ENCODE measurements around the gene ERF. TPM values are rescaled to one million over a fixed set of nuclear protein-coding genes. Genes with fewer than 3 reads are reported as not detected.

The ERF gene
- total and polyA plus RNA-seq, 2 experiments from 2014 or later: 24.4 to 47.1 TPM

DNA sequence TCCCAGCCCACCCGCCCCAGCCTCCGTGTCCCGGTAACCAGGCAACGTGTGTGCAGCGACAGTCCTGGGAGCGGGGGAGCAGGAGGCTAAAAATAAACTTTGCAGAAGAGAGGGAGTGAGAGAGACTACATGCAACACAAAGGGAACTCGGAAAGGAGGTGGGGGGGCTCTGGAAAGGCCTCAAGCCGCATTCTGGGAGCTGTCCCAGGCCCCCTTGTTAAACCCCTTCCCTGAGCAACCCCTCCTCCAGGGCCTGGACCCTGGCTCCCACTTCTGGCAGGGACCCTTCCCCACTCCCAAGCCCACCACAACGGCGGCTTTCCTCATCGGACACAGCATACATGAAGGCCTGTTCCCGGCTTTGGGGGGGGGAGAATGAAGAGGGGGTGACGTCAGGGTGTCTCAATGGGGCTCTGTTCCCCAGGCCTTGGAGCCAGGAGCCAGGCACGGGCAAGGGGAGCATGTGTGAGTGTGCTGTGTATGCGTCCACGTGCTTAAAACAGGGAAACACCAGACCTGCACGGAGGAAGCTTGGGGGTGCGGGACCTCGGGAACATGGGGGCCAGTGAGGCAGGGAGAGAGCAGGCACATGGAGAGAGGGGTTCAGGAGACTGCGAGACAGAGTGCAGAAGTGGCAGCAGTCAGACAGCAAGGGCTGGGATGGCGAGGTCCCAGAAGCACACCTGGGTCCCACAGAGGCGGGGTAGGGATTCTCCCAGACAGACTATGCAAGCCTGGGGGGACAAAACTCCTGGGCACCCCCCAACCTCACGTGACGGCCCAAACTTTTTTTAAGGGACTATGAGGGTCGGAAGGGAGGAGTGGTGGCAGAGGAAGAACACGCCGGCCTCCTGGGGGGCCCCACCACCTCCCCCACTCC is 2.3 kb downstream of the ERF start:
- H3K4me3 ChIP-seq: peak overlapping the region; percentile 99
- peak overlapping the region; percentile 100 for H3K27ac ChIP-seq
- H4K20me1 ChIP-seq (ENCODE audit: insufficient read depth, poor library complexity, severe bottlenecking): peaks cover 44% of the 10 kb centered on the region
- no peaks in the 10 kb centered on the region for H3K27me3 ChIP-seq
- no peaks in the 10 kb centered on the region for H3K9me2 ChIP-seq (replicated peaks; ENCODE audit: insufficient read depth)
- TF ChIP-seq EZH2 (IDR thresholded peaks at IDR 0.05; ENCODE audit: borderline replicate concordance): no peak
- no peak for TF ChIP-seq EZH2phosphoT487 (IDR thresholded peaks at IDR 0.05; ENCODE audit: low read depth, severe bottlenecking, unreplicated experiment)
- TF ChIP-seq, protein P1, sequence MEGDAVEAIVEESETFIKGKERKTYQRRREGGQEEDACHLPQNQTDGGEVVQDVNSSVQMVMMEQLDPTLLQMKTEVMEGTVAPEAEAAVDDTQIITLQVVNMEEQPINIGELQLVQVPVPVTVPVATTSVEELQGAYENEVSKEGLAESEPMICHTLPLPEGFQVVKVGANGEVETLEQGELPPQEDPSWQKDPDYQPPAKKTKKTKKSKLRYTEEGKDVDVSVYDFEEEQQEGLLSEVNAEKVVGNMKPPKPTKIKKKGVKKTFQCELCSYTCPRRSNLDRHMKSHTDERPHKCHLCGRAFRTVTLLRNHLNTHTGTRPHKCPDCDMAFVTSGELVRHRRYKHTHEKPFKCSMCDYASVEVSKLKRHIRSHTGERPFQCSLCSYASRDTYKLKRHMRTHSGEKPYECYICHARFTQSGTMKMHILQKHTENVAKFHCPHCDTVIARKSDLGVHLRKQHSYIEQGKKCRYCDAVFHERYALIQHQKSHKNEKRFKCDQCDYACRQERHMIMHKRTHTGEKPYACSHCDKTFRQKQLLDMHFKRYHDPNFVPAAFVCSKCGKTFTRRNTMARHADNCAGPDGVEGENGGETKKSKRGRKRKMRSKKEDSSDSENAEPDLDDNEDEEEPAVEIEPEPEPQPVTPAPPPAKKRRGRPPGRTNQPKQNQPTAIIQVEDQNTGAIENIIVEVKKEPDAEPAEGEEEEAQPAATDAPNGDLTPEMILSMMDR (IDR thresholded peaks at IDR 0.05; ENCODE audit: poor library complexity): no peak
- peaks cover 24% of the 10 kb centered on the region for H3K4me1 ChIP-seq (ENCODE audit: insufficient read depth)
- H3K36me3 ChIP-seq (replicated peaks; ENCODE audit: insufficient read depth, low read depth): no peaks in the 10 kb centered on the region
- no peak overlapping the region for H2AFZ ChIP-seq
- no peaks in the 10 kb centered on the region for H3K9me3 ChIP-seq (ENCODE audit: low read depth)
- peak; percentile 69 for DNase-seq (ENCODE audit: low spot score)
- WGBS (ENCODE audit: low lambda C conversion rate, missing lambda C conversion rate): 10% methylated on average over 26 of the region's 27 CpGs
- peaks cover 66% of the 10 kb centered on the region for H3K79me2 ChIP-seq
- peak overlapping the region; percentile 99 for H3K4me2 ChIP-seq

DNA sequence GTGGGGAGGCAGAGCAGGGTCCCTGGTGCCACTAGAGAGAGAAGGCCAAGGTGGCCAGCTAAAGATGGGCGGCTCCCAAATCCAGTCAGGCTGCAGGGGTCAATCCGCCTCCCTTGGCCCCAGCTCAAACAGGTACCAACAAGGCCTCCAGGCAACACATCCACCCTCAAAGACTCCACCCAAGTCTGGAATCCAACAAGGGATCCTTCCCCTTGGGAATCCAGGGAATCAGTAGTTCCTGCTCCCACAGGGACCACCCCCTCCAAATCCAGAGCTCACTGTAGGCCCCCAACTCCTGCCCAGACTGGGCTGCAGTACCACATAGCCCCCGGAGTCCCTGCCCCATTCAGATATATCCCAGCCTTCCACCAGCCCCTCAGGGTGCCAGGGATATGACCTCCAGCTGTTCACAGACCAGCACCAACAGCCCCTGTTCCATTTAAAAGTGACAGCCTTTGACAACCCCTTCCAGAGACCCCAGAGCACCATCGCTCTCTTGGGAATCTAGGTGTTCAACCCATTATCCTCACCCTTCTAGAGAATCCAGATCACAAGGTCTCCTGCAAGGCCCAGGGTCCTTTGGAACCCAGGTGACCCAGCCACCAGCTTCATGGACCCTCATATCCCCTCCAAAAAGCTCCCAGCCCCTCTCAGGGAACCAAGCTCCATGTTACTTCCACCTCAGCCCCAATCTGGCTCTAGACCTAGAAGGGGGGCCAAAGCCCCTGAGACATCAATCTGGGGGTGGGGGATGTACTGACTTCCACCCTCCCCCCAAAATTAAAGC is 3.2 kb downstream of the ERF start:
- Histone ChIP-seq H2AFZ (no peak overlapping the region), H3K4me3 (no peak overlapping the region), H3K27ac (peak overlapping the region; percentile 100), H3K4me2 (peak overlapping the region; percentile 99), H4K20me1 (ENCODE audit: insufficient read depth, poor library complexity, severe bottlenecking) (peaks cover 44% of the 10 kb centered on the region), H3K9me2 (replicated peaks; ENCODE audit: insufficient read depth) (no peaks in the 10 kb centered on the region), H3K4me1 (ENCODE audit: insufficient read depth) (peaks cover 24% of the 10 kb centered on the region), H3K36me3 (replicated peaks; ENCODE audit: insufficient read depth, low read depth) (no peaks in the 10 kb centered on the region), H3K9me3 (ENCODE audit: low read depth) (no peaks in the 10 kb centered on the region), H3K27me3 (no peaks in the 10 kb centered on the region), H3K79me2 (peaks cover 66% of the 10 kb centered on the region)
- no peak for DNase-seq (ENCODE audit: low spot score)
- TF ChIP-seq EZH2phosphoT487 (IDR thresholded peaks at IDR 0.05; ENCODE audit: low read depth, severe bottlenecking, unreplicated experiment) (no peak), EZH2 (IDR thresholded peaks at IDR 0.05; ENCODE audit: borderline replicate concordance) (no peak)
- TF ChIP-seq, protein P1 (IDR thresholded peaks at IDR 0.05; ENCODE audit: poor library complexity): no peak
- WGBS (ENCODE audit: low lambda C conversion rate, missing lambda C conversion rate): 82% methylated on average over 4 of the region's 4 CpGs

DNA sequence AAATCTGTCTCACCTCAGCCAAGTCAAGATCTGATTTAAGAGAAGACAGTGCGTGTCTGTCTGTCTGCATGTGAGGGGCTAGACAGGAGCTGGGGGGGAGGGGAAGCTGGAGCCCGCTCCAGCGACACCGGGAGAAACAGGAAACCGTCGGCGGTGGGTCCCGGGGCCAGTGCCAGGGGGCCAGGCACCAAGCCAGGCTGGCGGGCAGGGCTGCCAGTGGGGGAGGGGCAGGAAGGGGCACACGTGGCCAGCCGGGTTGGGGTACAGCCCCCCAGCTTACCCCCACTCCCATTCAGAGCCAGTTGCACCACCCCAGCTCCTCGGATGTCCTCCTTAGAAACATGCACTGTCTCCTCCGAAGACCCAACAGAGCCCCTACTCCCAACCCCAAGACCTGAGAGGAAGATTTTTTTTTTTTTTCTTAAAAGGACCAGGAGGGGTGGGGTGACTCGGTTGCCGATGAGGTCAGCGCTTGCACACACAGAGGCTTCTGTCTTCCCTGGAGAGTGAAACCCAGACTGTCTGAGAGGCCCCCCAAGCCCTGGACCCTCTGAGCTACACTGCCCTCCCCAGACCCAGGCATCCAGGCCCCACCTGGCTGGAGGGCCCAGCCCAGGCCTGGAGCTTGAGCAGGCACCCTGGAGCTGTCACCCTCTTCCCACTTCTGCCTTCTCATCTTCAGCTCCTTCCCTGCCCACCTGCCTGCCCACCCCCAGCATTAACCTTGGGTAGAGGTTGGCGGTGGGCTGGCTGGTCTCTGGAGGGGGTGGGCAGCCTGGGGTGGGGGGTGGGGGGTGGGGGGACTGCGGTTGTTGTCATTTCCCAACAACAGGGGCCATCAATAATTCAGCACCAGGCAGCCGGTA is 4.0 kb downstream of the ERF start:
- DNase-seq (ENCODE audit: low spot score): no peak
- 70% methylated on average over 8 of the region's 19 CpGs for WGBS (ENCODE audit: low lambda C conversion rate, missing lambda C conversion rate)
- Histone ChIP-seq H3K4me3 (no peak overlapping the region), H3K27ac (peak overlapping the region; percentile 100), H3K36me3 (replicated peaks; ENCODE audit: insufficient read depth, low read depth) (no peaks in the 10 kb centered on the region), H3K9me3 (ENCODE audit: low read depth) (no peaks in the 10 kb centered on the region), H3K9me2 (replicated peaks; ENCODE audit: insufficient read depth) (no peaks in the 10 kb centered on the region), H3K4me1 (ENCODE audit: insufficient read depth) (peaks cover 28% of the 10 kb centered on the region), H2AFZ (no peak overlapping the region), H3K79me2 (peaks cover 66% of the 10 kb centered on the region), H4K20me1 (ENCODE audit: insufficient read depth, poor library complexity, severe bottlenecking) (peaks cover 44% of the 10 kb centered on the region), H3K4me2 (peak overlapping the region; percentile 99), H3K27me3 (no peaks in the 10 kb centered on the region)
- TF ChIP-seq, protein P1 (IDR thresholded peaks at IDR 0.05; ENCODE audit: poor library complexity): no peak
- TF ChIP-seq EZH2 (IDR thresholded peaks at IDR 0.05; ENCODE audit: borderline replicate concordance): no peak
- TF ChIP-seq EZH2phosphoT487 (IDR thresholded peaks at IDR 0.05; ENCODE audit: low read depth, severe bottlenecking, unreplicated experiment): no peak
